GM23248 (cell line): ENCODE data around the gene PRSS56. TPM values are rescaled to one million over a fixed set of nuclear protein-coding genes. Genes with fewer than 3 reads are reported as not detected.

Source experiments
- DNase-seq: peaks from one replicate; pipeline ENCODE4 v3.0.0-alpha.2; 2015
- H2AFZ ChIP-seq: fragments of 200-600 bp; sonication (generic); 2 replicates; pipeline ENCODE4 v1.6.1; 2016; ENCODE audit warnings: antibody characterized with exemption
- H3F3A ChIP-seq: fragments of 200-600 bp; sonication (generic); 2 replicates; pipeline ENCODE4 v1.6.1; 2016; ENCODE audit warnings: mild to moderate bottlenecking, antibody characterized with exemption, mixed run types; ENCODE audit not compliant: insufficient read depth
- H3K27ac ChIP-seq: fragments of 200-600 bp; sonication (generic); 2 replicates; pipeline ENCODE4 v1.5.1; 2016; ENCODE audit warnings: mild to moderate bottlenecking
- H3K27me3 ChIP-seq: fragments of 200-600 bp; sonication (generic); replicated peaks from 2 replicates; pipeline ENCODE4 v1.6.1; 2016; ENCODE audit warnings: mild to moderate bottlenecking; ENCODE audit not compliant: insufficient read depth
- H3K36me3 ChIP-seq: fragments of 200-600 bp; sonication (generic); 2 replicates; pipeline ENCODE4 v1.6.1; 2016; ENCODE audit warnings: low read depth, mild to moderate bottlenecking
- H3K4me1 ChIP-seq: fragments of 200-600 bp; sonication (generic); 2 replicates; pipeline ENCODE4 v1.6.1; 2016; ENCODE audit warnings: mild to moderate bottlenecking; ENCODE audit not compliant: insufficient read depth
- H3K4me2 ChIP-seq: fragments of 200-600 bp; sonication (generic); one replicate; pipeline ENCODE4 v1.6.1; 2016; ENCODE audit warnings: mild to moderate bottlenecking; ENCODE audit not compliant: unreplicated experiment
- H3K4me3 ChIP-seq: fragments of 200-600 bp; sonication (generic); 2 replicates; pipeline ENCODE4 v1.5.1; 2016; ENCODE audit warnings: mild to moderate bottlenecking
- H3K79me2 ChIP-seq: fragments of 200-600 bp; sonication (generic); 2 replicates; pipeline ENCODE4 v1.6.1; 2016; ENCODE audit warnings: mild to moderate bottlenecking; ENCODE audit not compliant: insufficient read depth
- H3K9ac ChIP-seq: fragments of 200-600 bp; sonication (generic); 2 replicates; pipeline ENCODE4 v1.6.1; 2016; ENCODE audit warnings: mild to moderate bottlenecking
- H3K9me2 ChIP-seq: fragments of 200-600 bp; sonication (generic); 2 replicates; pipeline ENCODE4 v1.6.1; 2016; ENCODE audit warnings: mixed run types, mild to moderate bottlenecking, moderate library complexity; ENCODE audit not compliant: insufficient read depth
- H3K9me3 ChIP-seq: fragments of 200-600 bp; sonication (generic); one replicate; pipeline ENCODE4 v1.6.1; 2017; ENCODE audit warnings: low read depth
- H4K20me1 ChIP-seq: fragments of 200-600 bp; sonication (generic); 2 replicates; pipeline ENCODE4 v1.6.0; 2016; ENCODE audit not compliant: insufficient read depth
- EZH2 ChIP-seq: fragments of 200-600 bp; sonication (generic); IDR thresholded peaks from 2 replicates; pipeline ENCODE4 v1.6.1; 2018; ENCODE audit warnings: antibody characterized with exemption, mild to moderate bottlenecking; ENCODE audit not compliant: insufficient read depth, poor library complexity, severe bottlenecking
- EZH2phosphoT487 ChIP-seq: fragments of 200-600 bp; sonication (generic); IDR thresholded peaks from 2 replicates; pipeline ENCODE4 v1.6.1; 2018; ENCODE audit warnings: antibody characterized with exemption, moderate library complexity, mild to moderate bottlenecking, low read depth; ENCODE audit not compliant: insufficient read depth
- WGBS, 2 experiments: methylation state at CpG; one replicate each; pipeline ENCODE4 v1.1.6; 2015 to 2017; ENCODE audit warnings: low lambda C conversion rate in 2 of 2, low coverage in 1 of 2; ENCODE audit errors: missing lambda C conversion rate in 2 of 2; 5-methylcytosine and 5-hydroxymethylcytosine counted together
- in situ Hi-C: fragments of 300-500 bp; cut with MboI; formaldehyde crosslinking; loops from 2 replicates; pipeline ENCODE4 v1.15.0; 2020
- polyA plus RNA-seq: library from polyadenylated mRNA; unstranded; fragments of >200 nt; fragmentation: Nextera tagmentation; extraction: Ambion mirVana; gene quantifications from 2 replicates; pipeline ENCODE4 v1.2.1, GENCODE V29; 2016
- total RNA-seq: library from RNA; depleted of rRNA; stranded (reverse); fragments of >200 nt; shearing (Covaris generic); gene quantifications from 2 replicates; pipeline ENCODE4 v1.2.3, GENCODE V29; 2014

PRSS56 gene
- total and polyA plus RNA-seq, 2 experiments from 2014 or later, result not detected

DNA sequence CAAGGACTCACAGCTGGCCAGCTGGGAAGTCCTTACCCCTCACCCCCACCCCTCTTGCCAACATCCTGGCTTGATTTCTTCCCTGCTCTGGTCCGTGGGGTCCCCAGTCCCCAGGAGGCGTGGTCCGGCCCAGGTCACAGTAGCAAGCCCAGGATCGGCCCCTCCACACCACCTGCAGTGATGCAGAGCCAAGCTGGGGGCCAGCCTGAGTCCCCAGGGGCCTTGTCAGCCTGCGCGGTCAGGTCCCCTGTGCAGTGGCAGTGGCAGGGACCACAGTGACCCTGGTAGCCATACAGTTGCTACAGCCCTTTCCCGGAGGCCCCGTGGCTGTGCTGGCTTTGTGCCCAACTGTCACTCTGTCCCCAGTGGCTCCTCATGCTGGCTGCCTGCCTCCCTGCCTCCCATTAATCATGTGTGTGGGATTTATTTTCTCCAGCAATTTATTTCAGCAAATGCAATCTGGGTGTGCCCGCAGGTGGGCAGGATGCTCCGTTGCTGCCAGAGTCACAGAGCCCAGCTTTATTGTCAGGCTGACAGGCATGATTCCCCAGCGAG is 8.8 kb upstream of the PRSS56 start:
- no peaks in the 10 kb centered on the region for H3K9me2 ChIP-seq
- in situ Hi-C loops, result no loop called here
- H3K27me3 ChIP-seq, result peaks cover 28% of the 10 kb centered on the region; the same call in 1 of the 2 replicates
- DNase-seq, result no peak
- H3K4me1 ChIP-seq, result no peaks in the 10 kb centered on the region
- H3K4me2 ChIP-seq, result no peak overlapping the region
- H3K9ac ChIP-seq, result no peak overlapping the region
- H3K27ac ChIP-seq, result no peak overlapping the region
- H3F3A ChIP-seq, result no peaks in the 10 kb centered on the region
- no peaks in the 10 kb centered on the region for H3K79me2 ChIP-seq
- H3K4me3 ChIP-seq, result no peak overlapping the region
- 37 to 41% methylated on average over 7 to 11 of the region's 11 CpGs for WGBS, 2 experiments
- H4K20me1 ChIP-seq, result no peaks in the 10 kb centered on the region
- H2AFZ ChIP-seq, result no peak overlapping the region
- TF ChIP-seq EZH2phosphoT487, result no peak
- no peak for TF ChIP-seq EZH2
- no peaks in the 10 kb centered on the region for H3K9me3 ChIP-seq
- H3K36me3 ChIP-seq, result no peaks in the 10 kb centered on the region

DNA sequence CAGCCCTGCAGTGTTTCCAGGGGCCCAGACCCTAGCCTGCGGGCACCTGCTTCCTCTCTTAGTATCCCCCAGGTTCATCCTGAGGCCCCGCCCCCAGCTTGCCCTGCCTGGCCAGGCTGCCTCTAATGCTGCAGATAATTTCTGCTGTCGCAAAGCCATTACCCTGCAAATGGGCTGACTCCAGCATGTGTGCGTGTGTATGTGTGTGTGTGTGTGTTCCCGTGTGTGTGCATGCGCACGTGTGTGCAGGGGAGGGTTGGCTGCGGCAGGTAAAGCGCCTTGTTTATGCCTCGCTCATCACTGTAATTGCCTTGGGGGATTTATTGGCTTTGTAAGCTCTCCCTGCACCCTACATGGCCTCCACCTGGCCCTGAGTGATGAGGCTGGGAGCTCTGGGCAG is 7.6 kb upstream of the PRSS56 start:
- no peak overlapping the region for H3K27ac ChIP-seq
- TF ChIP-seq EZH2phosphoT487 (no peak), EZH2 (no peak)
- in situ Hi-C loops, result no loop called here
- 65 to 74% methylated on average over 10 of the region's 10 CpGs for WGBS, 2 experiments
- no peak overlapping the region for H3K4me3 ChIP-seq
- no peaks in the 10 kb centered on the region for H3K9me3 ChIP-seq
- H3K79me2 ChIP-seq, result no peaks in the 10 kb centered on the region
- no peak overlapping the region for H3K4me2 ChIP-seq
- no peaks in the 10 kb centered on the region for H3K4me1 ChIP-seq
- H2AFZ ChIP-seq, result no peak overlapping the region
- H3K9ac ChIP-seq, result no peak overlapping the region
- no peaks in the 10 kb centered on the region for H3K9me2 ChIP-seq
- no peak for DNase-seq
- no peaks in the 10 kb centered on the region for H4K20me1 ChIP-seq
- H3F3A ChIP-seq, result no peaks in the 10 kb centered on the region
- H3K36me3 ChIP-seq, result no peaks in the 10 kb centered on the region
- peaks cover 21% of the 10 kb centered on the region; the same call in 1 of the 2 replicates for H3K27me3 ChIP-seq

DNA sequence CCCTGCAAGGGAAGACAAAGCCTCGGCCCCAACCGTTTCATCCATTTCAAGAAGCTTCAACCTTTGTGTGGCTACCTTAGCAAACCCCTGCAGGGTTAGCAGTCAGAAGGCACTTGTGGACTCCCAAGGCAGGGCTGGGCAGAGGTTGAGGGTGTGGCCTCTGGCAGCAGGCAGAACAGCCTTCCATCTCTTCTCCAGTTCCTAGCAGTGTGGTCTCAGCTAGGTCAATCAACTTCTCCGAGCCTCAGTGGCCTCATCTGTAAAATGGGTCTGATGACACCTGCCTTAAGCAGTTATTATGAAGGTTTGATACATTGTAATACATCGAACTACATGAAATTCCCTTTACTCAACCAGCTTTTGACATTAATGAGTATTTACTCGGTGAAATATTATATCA is 6.8 kb upstream of the PRSS56 start:
- Histone ChIP-seq H3K4me3 (no peak overlapping the region), H3K9me3 (no peaks in the 10 kb centered on the region), H3F3A (no peaks in the 10 kb centered on the region), H3K4me1 (no peaks in the 10 kb centered on the region), H3K9me2 (no peaks in the 10 kb centered on the region), H2AFZ (no peak overlapping the region), H3K27me3 (peaks cover 29% of the 10 kb centered on the region; the same call in 1 of the 2 replicates), H3K27ac (no peak overlapping the region), H3K9ac (no peak overlapping the region), H3K4me2 (no peak overlapping the region), H3K36me3 (no peaks in the 10 kb centered on the region), H3K79me2 (no peaks in the 10 kb centered on the region), H4K20me1 (no peaks in the 10 kb centered on the region)
- WGBS, 2 experiments, result 50 to 53% methylated on average over 5 of the region's 5 CpGs
- in situ Hi-C loops, result no loop called here
- DNase-seq, result no peak
- TF ChIP-seq EZH2 (no peak), EZH2phosphoT487 (no peak)

DNA sequence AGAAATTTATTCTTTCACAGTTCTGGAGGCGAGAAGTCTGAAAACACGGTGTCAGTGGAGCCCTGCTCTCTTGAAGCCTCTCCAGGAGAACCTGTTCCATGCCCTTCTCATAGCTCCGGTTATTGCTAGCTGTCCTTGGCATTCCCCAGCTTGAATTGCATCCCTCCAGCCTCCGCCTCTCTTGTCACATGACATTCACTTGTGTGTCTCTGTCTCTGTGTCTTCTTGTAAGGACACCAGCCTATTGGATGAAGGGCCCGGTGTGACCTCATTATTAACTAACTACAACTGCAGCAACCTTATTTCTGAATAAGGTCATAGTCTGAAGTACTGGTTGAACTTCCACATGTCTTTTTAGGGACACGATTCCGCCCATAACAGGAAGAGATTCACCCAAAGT is 4.5 kb upstream of the PRSS56 start:
- no peaks in the 10 kb centered on the region for H3K4me1 ChIP-seq
- in situ Hi-C loops, result no loop called here
- H3K9ac ChIP-seq, result no peak overlapping the region
- 57 to 72% methylated on average over 7 of the region's 7 CpGs for WGBS, 2 experiments
- H3K9me2 ChIP-seq, result no peaks in the 10 kb centered on the region
- no peaks in the 10 kb centered on the region for H3K36me3 ChIP-seq
- peaks cover 48% of the 10 kb centered on the region for H3K27me3 ChIP-seq
- no peak overlapping the region for H3K4me3 ChIP-seq
- H2AFZ ChIP-seq, result no peak overlapping the region
- TF ChIP-seq EZH2phosphoT487 (no peak), EZH2 (no peak)
- H3K4me2 ChIP-seq, result no peak overlapping the region
- DNase-seq, result no peak
- no peaks in the 10 kb centered on the region for H3K9me3 ChIP-seq
- no peaks in the 10 kb centered on the region for H4K20me1 ChIP-seq
- H3F3A ChIP-seq, result no peaks in the 10 kb centered on the region
- H3K27ac ChIP-seq, result no peak overlapping the region
- H3K79me2 ChIP-seq, result no peaks in the 10 kb centered on the region

DNA sequence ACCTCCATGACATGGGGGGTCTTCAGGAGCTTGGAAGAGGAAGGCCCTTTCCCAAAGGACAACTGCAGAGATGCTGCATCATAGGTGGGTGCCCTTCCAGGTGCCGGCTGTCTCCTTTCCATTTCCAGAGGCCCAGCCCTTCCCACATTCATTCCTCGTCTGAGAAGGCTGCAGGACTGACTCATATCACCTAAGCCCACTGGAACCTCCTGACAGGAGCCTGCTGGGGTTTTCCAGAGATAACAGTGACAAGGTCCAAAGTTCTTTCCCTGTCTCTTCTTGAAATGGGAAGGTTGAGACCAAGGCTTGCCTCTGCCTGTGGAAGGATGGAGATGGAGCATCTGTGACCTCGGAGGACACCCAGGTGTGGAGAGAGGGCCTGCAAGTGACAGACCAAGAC is 3.6 kb upstream of the PRSS56 start:
- no peak overlapping the region for H3K9ac ChIP-seq
- WGBS, 2 experiments, result 74 to 77% methylated on average over 3 of the region's 3 CpGs
- no peak for DNase-seq
- no peaks in the 10 kb centered on the region for H3K79me2 ChIP-seq
- no peaks in the 10 kb centered on the region for H3K9me2 ChIP-seq
- no peak for TF ChIP-seq EZH2phosphoT487
- no peaks in the 10 kb centered on the region for H3F3A ChIP-seq
- peaks cover 56% of the 10 kb centered on the region for H3K27me3 ChIP-seq
- no peak overlapping the region for H3K4me2 ChIP-seq
- H3K9me3 ChIP-seq, result no peaks in the 10 kb centered on the region
- H2AFZ ChIP-seq, result no peak overlapping the region
- in situ Hi-C loops, result no loop called here
- H3K27ac ChIP-seq, result no peak overlapping the region
- no peak overlapping the region for H3K4me3 ChIP-seq
- no peaks in the 10 kb centered on the region for H4K20me1 ChIP-seq
- H3K36me3 ChIP-seq, result no peaks in the 10 kb centered on the region
- H3K4me1 ChIP-seq, result no peaks in the 10 kb centered on the region
